Measurements from ENCODE around the gene IQCC.
A peak's percentile ranks its signal among the peaks of the same experiment; 100 is the strongest.
"Not testable (repeated sequence)": the region's sequence is repeated elsewhere in the genome, so short reads cannot be mapped to it uniquely, and the experiment has no call there.

IQCC gene

DNA sequence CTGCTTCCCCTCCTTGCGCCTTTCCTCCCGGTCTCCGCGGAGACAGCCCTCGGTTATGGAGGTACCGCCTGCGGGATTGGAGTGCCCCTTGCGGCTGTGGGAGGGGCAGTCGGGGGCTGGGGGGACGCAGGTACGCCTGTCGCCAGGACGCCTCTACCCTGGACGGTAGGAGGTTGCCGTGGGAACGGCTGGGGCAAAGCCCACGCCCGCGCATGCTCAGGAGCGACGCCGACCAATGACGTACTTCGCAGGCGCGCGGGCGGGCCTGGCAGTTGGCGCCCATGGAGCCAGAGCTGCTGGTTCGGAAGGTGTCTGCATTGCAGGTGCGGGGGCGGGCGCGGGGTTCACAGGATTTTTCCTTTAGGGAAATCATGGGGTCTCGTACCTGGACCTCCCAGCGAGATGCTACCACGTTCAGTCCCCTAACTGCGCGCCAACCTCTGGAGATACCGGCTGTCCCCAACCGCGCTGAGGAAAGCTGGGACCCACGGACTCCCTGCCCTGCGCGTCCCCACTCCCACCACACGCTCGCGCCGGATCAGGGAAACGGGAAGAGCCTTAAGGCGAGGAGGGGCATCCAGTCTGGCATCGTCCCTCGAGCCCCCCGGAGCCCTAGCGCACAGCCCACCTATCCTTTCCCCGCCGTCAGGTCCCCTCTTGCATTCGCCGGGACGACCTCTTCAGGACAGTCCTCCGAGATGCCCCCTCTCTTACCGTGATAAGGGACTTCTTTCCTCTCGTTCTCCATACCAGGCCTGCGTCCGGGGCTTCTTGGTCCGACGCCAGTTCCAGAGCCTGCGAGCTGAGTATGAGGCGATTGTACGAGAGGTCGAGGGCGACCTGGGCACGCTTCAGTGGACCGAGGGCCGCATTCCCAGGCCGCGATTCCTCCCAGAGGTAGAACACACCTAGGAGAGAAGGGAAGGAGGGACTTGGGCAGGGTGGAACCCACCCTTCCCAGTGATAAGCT is at the start of gene IQCC:
Gene IQCC (plus strand): TSS at position 271 of the 970 bp plus-strand sequence. CDS start 11 bp downstream, at position 282.
- Mint-ChIP-seq H3K9me3 (no peaks in the 10 kb centered on the region), H3K27me3 (no peaks in the 10 kb centered on the region), H3K36me3 (ENCODE audit: insufficient read depth) (peaks cover 7% of the 10 kb centered on the region), H3K4me3 (peak within 1 kb of the TSS; percentile 83), H3K4me1 (peaks cover 28% of the 10 kb centered on the region), H3K27ac (ENCODE audit: low read depth) (peak within 1 kb of the TSS; percentile 93)
- ATAC-seq (replicated peaks; ENCODE audit: extremely low read depth, poor library complexity, severe bottlenecking) = peak; percentile 57
- DNase-seq (ENCODE audit: low spot score in 2 of 2) = peak; percentile 70 to 74

- ATAC-seq (replicated peaks; ENCODE audit: extremely low read depth, poor library complexity, severe bottlenecking) (no peak), DNase-seq (ENCODE audit: low spot score in 2 of 2) (no peak)
- Mint-ChIP-seq H3K36me3 (ENCODE audit: insufficient read depth) (peaks cover 77% of the 10 kb centered on the region), H3K27ac (ENCODE audit: low read depth) (no peak overlapping the region), H3K4me1 (no peaks in the 10 kb centered on the region), H3K27me3 (no peaks in the 10 kb centered on the region), H3K4me3 (no peak overlapping the region), H3K9me3 (no peaks in the 10 kb centered on the region)
Measured at GRCh38 chr1:32159189-32159588, 46.3 kb upstream of the IQCC start.

- H3K9me3 Mint-ChIP-seq = no peaks in the 10 kb centered on the region
- H3K27ac Mint-ChIP-seq (ENCODE audit: low read depth) = no peak overlapping the region
- H3K36me3 Mint-ChIP-seq (ENCODE audit: insufficient read depth) = peaks cover 67% of the 10 kb centered on the region
- peaks cover under 1% of the 10 kb centered on the region for H3K4me1 Mint-ChIP-seq
- no peak for DNase-seq (ENCODE audit: low spot score in 2 of 2)
- no peak for ATAC-seq (replicated peaks; ENCODE audit: extremely low read depth, poor library complexity, severe bottlenecking)
- H3K27me3 Mint-ChIP-seq = no peaks in the 10 kb centered on the region
- H3K4me3 Mint-ChIP-seq = no peak overlapping the region
Measured at GRCh38 chr1:32163405-32163804, 42.1 kb upstream of the IQCC start.

DNA sequence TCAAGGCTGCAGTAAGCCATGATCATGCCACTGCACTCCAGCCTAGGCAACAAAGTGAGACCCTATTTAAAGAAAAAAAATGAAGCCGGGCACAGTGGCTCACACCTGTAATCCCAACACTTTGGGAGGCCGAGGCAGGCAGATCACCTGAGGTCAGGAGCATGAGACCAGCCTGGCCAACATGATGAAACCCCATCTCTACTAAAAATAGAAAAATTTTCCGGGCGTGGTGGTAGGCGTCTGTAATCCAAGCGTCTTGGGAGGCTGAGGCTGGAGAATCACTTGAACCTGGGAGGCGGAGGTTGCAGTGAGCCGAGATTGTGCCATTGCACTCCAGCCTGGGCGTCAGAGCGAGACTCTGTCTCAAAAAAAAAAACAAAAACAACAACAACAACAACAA is 39.8 kb upstream of the IQCC start:
- not testable (repeated sequence) for DNase-seq (ENCODE audit: low spot score in 2 of 2); H3K27me3 Mint-ChIP-seq; H3K4me3 Mint-ChIP-seq; ATAC-seq (replicated peaks; ENCODE audit: extremely low read depth, poor library complexity, severe bottlenecking); H3K4me1 Mint-ChIP-seq; H3K9me3 Mint-ChIP-seq; H3K27ac Mint-ChIP-seq (ENCODE audit: low read depth)
- peaks cover 72% of the 10 kb centered on the region for H3K36me3 Mint-ChIP-seq (ENCODE audit: insufficient read depth)

DNA sequence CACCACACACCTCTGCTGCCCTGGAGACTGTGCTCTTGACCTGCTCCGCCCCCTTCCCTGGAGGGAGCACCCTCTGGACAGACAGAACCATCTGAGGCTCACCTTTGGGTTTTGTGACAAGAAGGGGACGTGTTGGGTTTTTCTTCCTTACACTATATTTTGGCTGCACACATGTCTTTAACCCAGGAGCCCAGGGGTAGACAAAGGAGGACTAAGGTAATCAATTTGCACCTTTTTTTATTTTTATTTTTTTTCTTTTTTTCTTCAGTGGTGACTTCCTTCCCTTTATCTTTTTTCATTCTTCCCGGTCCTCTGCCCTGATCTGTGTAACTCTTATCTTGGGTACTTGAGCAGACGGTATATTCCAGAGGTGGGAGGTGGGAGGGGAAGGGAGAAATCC is 34.5 kb upstream of the IQCC start:
- ATAC-seq (replicated peaks; ENCODE audit: extremely low read depth, poor library complexity, severe bottlenecking) (no peak), DNase-seq (ENCODE audit: low spot score in 2 of 2) (no peak)
- Mint-ChIP-seq H3K4me3 (no peak overlapping the region), H3K4me1 (peaks cover 7% of the 10 kb centered on the region), H3K27me3 (no peaks in the 10 kb centered on the region), H3K27ac (ENCODE audit: low read depth) (no peak overlapping the region), H3K9me3 (no peaks in the 10 kb centered on the region), H3K36me3 (ENCODE audit: insufficient read depth) (peaks cover 48% of the 10 kb centered on the region)

GRCh38 chr1:32172621-32173245 is 32.7 kb upstream of the IQCC start:
- no peak for DNase-seq (ENCODE audit: low spot score in 2 of 2)
- H3K27me3 Mint-ChIP-seq = no peaks in the 10 kb centered on the region
- H3K9me3 Mint-ChIP-seq = no peaks in the 10 kb centered on the region
- H3K4me1 Mint-ChIP-seq = peaks cover 7% of the 10 kb centered on the region
- ATAC-seq (replicated peaks; ENCODE audit: extremely low read depth, poor library complexity, severe bottlenecking) = no peak
- H3K4me3 Mint-ChIP-seq = no peak overlapping the region
- H3K36me3 Mint-ChIP-seq (ENCODE audit: insufficient read depth) = peaks cover 34% of the 10 kb centered on the region
- H3K27ac Mint-ChIP-seq (ENCODE audit: low read depth) = no peak overlapping the region

DNA sequence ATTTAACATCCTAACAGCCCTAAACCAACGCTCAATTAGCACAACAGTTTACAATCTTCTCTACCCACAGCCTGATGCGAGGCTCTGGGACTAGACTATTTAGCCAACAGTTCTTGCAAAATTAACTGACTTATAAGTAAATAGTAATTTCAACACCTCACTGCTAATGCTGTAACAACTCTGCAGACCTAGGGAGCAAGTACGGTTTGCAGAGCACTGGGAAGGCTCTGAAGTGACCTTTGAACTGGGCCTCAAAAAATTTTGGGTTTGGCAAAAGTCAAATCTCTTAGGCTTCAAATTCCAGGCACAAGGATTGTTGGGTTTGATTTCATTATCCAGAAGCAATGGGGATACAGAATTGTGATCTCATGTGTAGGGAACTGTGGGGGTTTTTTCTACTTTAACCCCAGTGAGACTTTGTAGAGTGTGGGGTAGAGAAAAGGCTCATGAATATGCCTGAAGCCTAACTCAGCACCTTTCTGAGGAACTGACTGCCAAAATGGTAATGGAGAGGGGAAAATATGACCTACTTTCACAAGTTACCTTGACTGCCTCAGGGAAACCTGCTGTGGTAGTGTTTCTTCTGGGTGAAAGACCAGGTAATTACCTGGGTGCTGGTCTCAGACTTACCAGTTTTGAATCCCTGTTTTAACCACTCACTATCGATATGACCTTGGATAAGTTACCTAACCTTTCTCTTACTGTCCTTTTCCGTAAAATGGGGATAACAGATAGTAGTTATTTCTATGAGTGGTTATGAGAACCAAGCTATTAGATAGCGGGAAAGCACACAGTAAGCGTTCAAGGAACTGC is 26.9 kb upstream of the IQCC start:
- DNase-seq (ENCODE audit: low spot score in 2 of 2) (no peak), ATAC-seq (replicated peaks; ENCODE audit: extremely low read depth, poor library complexity, severe bottlenecking) (no peak)
- Mint-ChIP-seq H3K4me3 (peak overlapping the region; percentile 92), H3K9me3 (no peaks in the 10 kb centered on the region), H3K27ac (ENCODE audit: low read depth) (peak overlapping the region; percentile 97), H3K36me3 (ENCODE audit: insufficient read depth) (peaks cover 27% of the 10 kb centered on the region), H3K27me3 (no peaks in the 10 kb centered on the region), H3K4me1 (peaks cover 29% of the 10 kb centered on the region)

- Mint-ChIP-seq H3K4me1 (peaks cover 33% of the 10 kb centered on the region), H3K9me3 (no peaks in the 10 kb centered on the region), H3K4me3 (peak overlapping the region; percentile 92), H3K27me3 (no peaks in the 10 kb centered on the region), H3K36me3 (ENCODE audit: insufficient read depth) (peaks cover 29% of the 10 kb centered on the region), H3K27ac (ENCODE audit: low read depth) (peak overlapping the region; percentile 97)
- no peak for DNase-seq (ENCODE audit: low spot score in 2 of 2)
- no peak for ATAC-seq (replicated peaks; ENCODE audit: extremely low read depth, poor library complexity, severe bottlenecking)
Measured at GRCh38 chr1:32179193-32179442, 26.4 kb upstream of the IQCC start.

- H3K36me3 Mint-ChIP-seq (ENCODE audit: insufficient read depth) = peaks cover 32% of the 10 kb centered on the region
- ATAC-seq (replicated peaks; ENCODE audit: extremely low read depth, poor library complexity, severe bottlenecking) (peak; percentile 82), DNase-seq (ENCODE audit: low spot score in 2 of 2) (peak; percentile 72 to 75)
- H3K27me3 Mint-ChIP-seq = no peaks in the 10 kb centered on the region
- H3K4me1 Mint-ChIP-seq = peaks cover 38% of the 10 kb centered on the region
- peak within 1 kb of the TSS; percentile 92 for H3K4me3 Mint-ChIP-seq
- H3K9me3 Mint-ChIP-seq = no peaks in the 10 kb centered on the region
- peak within 1 kb of the TSS; percentile 97 for H3K27ac Mint-ChIP-seq (ENCODE audit: low read depth)
Measured at GRCh38 chr1:32179443-32180185, 25.9 kb upstream of the IQCC start, which contains the start of gene TXLNA. TXLNA (plus strand) TSS chr1:32179675; CDS start chr1:32180346, 671 bp downstream.

DNA sequence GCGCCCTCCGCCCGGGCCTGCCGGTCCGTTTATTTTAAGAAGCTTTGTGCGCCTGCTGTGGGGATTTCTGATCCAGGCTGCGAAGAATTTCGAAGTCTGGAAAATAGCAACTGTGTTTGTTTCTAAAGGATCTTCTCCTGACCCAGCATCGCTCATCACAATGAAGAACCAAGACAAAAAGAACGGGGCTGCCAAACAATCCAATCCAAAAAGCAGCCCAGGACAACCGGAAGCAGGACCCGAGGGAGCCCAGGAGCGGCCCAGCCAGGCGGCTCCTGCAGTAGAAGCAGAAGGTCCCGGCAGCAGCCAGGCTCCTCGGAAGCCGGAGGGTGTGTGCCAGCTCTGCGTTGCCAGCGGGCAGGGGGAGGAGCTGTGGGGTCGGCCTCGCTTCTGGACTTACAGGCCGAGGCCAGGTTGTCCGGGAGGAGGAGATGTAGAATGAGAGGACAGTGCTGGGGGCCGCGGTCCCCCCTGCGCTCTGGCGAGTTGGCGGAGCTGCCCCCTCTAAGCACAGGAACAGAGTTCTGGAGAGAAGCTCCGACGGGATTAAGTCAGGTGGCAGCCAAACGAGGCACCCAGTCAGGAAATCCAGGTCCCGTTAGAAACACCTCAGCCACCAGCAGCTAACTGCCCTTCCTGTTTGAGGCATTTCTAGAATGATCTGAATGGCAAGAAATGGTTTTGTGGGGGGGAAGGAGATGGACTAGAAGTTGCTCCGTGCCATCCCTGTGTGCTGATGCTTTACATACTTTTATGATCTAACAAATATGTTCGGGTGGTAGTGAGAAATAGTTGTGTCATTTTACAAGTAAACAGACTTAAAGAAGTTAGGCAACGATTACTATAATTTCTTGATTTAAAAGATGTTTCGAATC is 25.0 kb upstream of the IQCC start:
- Mint-ChIP-seq H3K27me3 (no peaks in the 10 kb centered on the region), H3K9me3 (no peaks in the 10 kb centered on the region), H3K4me3 (peak overlapping the region; percentile 92), H3K36me3 (ENCODE audit: insufficient read depth) (peaks cover 36% of the 10 kb centered on the region), H3K4me1 (peaks cover 43% of the 10 kb centered on the region), H3K27ac (ENCODE audit: low read depth) (peak overlapping the region; percentile 97)
- ATAC-seq (replicated peaks; ENCODE audit: extremely low read depth, poor library complexity, severe bottlenecking) (peak; percentile 24), DNase-seq (ENCODE audit: low spot score in 2 of 2) (no peak)

GRCh38 chr1:32181065-32181464 is 24.4 kb upstream of the IQCC start:
- H3K27ac Mint-ChIP-seq (ENCODE audit: low read depth) = peak overlapping the region; percentile 97
- H3K4me1 Mint-ChIP-seq = peaks cover 47% of the 10 kb centered on the region
- ATAC-seq (replicated peaks; ENCODE audit: extremely low read depth, poor library complexity, severe bottlenecking) (no peak), DNase-seq (ENCODE audit: low spot score in 2 of 2) (no peak)
- H3K4me3 Mint-ChIP-seq = peak overlapping the region; percentile 92
- no peaks in the 10 kb centered on the region for H3K27me3 Mint-ChIP-seq
- no peaks in the 10 kb centered on the region for H3K9me3 Mint-ChIP-seq
- H3K36me3 Mint-ChIP-seq (ENCODE audit: insufficient read depth) = peaks cover 39% of the 10 kb centered on the region
